Right lobe of liver (tissue), 4 donors: ENCODE results near the gene TOR2A.
"Not testable (repeated sequence)": the region's sequence is repeated elsewhere in the genome, so short reads cannot be mapped to it uniquely, and the experiment has no call there.

Source experiments
- POLR2A ChIP-seq: fragments of 450-650 bp; IDR thresholded peaks from one replicate; pipeline ENCODE4 v1.6.1; 2017; ENCODE audit warnings: antibody characterized with exemption, mild to moderate bottlenecking
- TF ChIP-seq, protein P1 (sequence below), 4 donors: fragments of 200-600 bp in 3 of 4; fragments of 450-650 bp in 1 of 4; IDR thresholded peaks; one replicate each; pipeline versions ENCODE4 v1.5.1 to v1.8.0; 2016 to 2022; ENCODE audit warnings: antibody characterized with exemption in 4 of 4, mild to moderate bottlenecking in 2 of 4
- donor health status: DM: no; HTN: no; CAD: no.
- donor health status: DM: no; HTN: no; CAD: no.
- donor health status: DM: no; HTN: yes; CAD: no.

DNA sequence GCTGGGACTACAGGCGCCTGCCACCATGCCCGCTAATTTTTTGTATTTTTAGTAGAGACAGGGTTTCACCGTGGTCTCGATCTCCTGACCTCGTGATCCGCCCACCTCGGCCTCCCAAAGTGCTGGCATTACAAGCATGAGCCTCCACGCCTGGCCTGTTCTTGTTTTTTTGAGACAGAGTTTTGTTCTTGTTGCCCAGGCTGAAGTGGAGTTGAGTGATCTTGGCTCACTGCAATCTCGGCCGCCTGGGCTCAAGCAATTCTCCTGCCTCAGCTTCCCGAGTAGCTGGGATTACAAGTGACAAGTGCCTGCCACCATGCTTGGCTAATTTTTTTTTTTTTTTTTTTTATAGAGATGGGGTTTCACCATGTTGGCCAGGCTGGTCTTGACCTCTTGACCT lies 21.7 kb upstream of the TOR2A start:
- TF ChIP-seq, protein P1, sequence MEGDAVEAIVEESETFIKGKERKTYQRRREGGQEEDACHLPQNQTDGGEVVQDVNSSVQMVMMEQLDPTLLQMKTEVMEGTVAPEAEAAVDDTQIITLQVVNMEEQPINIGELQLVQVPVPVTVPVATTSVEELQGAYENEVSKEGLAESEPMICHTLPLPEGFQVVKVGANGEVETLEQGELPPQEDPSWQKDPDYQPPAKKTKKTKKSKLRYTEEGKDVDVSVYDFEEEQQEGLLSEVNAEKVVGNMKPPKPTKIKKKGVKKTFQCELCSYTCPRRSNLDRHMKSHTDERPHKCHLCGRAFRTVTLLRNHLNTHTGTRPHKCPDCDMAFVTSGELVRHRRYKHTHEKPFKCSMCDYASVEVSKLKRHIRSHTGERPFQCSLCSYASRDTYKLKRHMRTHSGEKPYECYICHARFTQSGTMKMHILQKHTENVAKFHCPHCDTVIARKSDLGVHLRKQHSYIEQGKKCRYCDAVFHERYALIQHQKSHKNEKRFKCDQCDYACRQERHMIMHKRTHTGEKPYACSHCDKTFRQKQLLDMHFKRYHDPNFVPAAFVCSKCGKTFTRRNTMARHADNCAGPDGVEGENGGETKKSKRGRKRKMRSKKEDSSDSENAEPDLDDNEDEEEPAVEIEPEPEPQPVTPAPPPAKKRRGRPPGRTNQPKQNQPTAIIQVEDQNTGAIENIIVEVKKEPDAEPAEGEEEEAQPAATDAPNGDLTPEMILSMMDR (IDR thresholded peaks at IDR 0.05), result not testable (repeated sequence)
- TF ChIP-seq POLR2A, result not testable (repeated sequence)
